HepG2 (cell line): ENCODE data around the gene FLT3LG. TPM values are rescaled to one million over a fixed set of nuclear protein-coding genes. Genes with fewer than 3 reads are reported as not detected.
A peak's percentile ranks its signal among the peaks of the same experiment; 100 is the strongest.

Experiments
- ATF4 ChIP-seq, 2 experiments: fragments of 450-650 bp in 1 of 2; sonication (generic) in 1 of 2; formaldehyde crosslinking; IDR thresholded peaks; 2 replicates each; pipeline versions ENCODE4 v1.5.0 to v1.8.0; 2020 to 2022; ENCODE audit warnings: mild to moderate bottlenecking in 1 of 2, missing genetic modification reagents in 1 of 2
- BCL3 ChIP-seq: sonication (generic); formaldehyde crosslinking; IDR thresholded peaks from 2 replicates; pipeline ENCODE4 v1.5.1; 2020; ENCODE audit warnings: mild to moderate bottlenecking, missing genetic modification reagents, moderate library complexity
- CEBPZ ChIP-seq: IDR thresholded peaks from 2 replicates; pipeline ENCODE4 v1.6.1; 2012; ENCODE audit warnings: low read length, improper control_type of control experiment
- HOXA9 ChIP-seq: sonication (generic); formaldehyde crosslinking; IDR thresholded peaks from 2 replicates; pipeline ENCODE4 v1.8.1; 2022; ENCODE audit warnings: missing genetic modification reagents, mild to moderate bottlenecking, moderate library complexity, borderline replicate concordance
- JUN ChIP-seq: sonication (generic); formaldehyde crosslinking; IDR thresholded peaks from 2 replicates; pipeline ENCODE4 v1.4.0; 2020; ENCODE audit warnings: mild to moderate bottlenecking, missing genetic modification reagents
- MTA1 ChIP-seq: sonication (generic); formaldehyde crosslinking; IDR thresholded peaks from 2 replicates; pipeline ENCODE4 v1.4.0; 2020; ENCODE audit warnings: missing genetic modification reagents, mild to moderate bottlenecking, borderline replicate concordance
- MZF1 ChIP-seq: sonication (generic); formaldehyde crosslinking; IDR thresholded peaks from 2 replicates; pipeline ENCODE4 v1.8.1; 2023; ENCODE audit warnings: mild to moderate bottlenecking, missing genetic modification reagents, borderline replicate concordance
- NFE2 ChIP-seq: sonication (generic); formaldehyde crosslinking; IDR thresholded peaks from 2 replicates; pipeline ENCODE4 v1.4.0; 2020; ENCODE audit warnings: missing genetic modification reagents
- PATZ1 ChIP-seq: sonication (generic); formaldehyde crosslinking; IDR thresholded peaks from 2 replicates; pipeline ENCODE4 v1.4.0; 2020; ENCODE audit warnings: missing genetic modification reagents
- SRF ChIP-seq: IDR thresholded peaks from 2 replicates; pipeline ENCODE4 v1.6.1; 2011; ENCODE audit warnings: mild to moderate bottlenecking, low read depth, low read length, moderate library complexity
- THAP11 ChIP-seq: IDR thresholded peaks from 2 replicates; pipeline ENCODE4 v1.6.1; 2016; ENCODE audit warnings: missing biosample characterization, missing genetic modification reagents
- ZNF142 ChIP-seq: sonication (generic); formaldehyde crosslinking; IDR thresholded peaks from 2 replicates; pipeline ENCODE4 v1.4.0; 2020; ENCODE audit warnings: missing genetic modification reagents
- ZNF292 ChIP-seq: sonication (generic); formaldehyde crosslinking; IDR thresholded peaks from 2 replicates; pipeline ENCODE4 v1.8.1; 2022; ENCODE audit warnings: mild to moderate bottlenecking, low read depth, missing genetic modification reagents, borderline replicate concordance
- ZNF501 ChIP-seq: sonication (generic); formaldehyde crosslinking; IDR thresholded peaks from 2 replicates; pipeline ENCODE4 v1.5.1; 2020; ENCODE audit warnings: mild to moderate bottlenecking, moderate library complexity, missing genetic modification reagents
- polyA plus RNA-seq, 8 experiments: library from polyadenylated mRNA; depleted of rRNA in 3 of 8; stranded (reverse) in 7 of 8; unstranded in 1 of 8; fragments of >200 nt; fragmentation: Illumina TruSeq in 4 of 8; extraction: Trizol in 4 of 8; gene quantifications; 2 replicates each; pipeline versions ENCODE4 v1.2.1 to v1.2.3, GENCODE V29; 2011 to 2016; ENCODE audit warnings: low read depth in 4 of 8, missing spikeins in 1 of 8, mixed read lengths in 1 of 8; ENCODE audit not compliant: insufficient read depth in 1 of 8
- total RNA-seq, 5 experiments: library from RNA; depleted of rRNA; stranded (reverse); fragments of >200 nt; fragmentation: Illumina TruSeq; extraction: Trizol; gene quantifications; 2 replicates each; pipeline ENCODE4 v1.2.3, GENCODE V29; 2016; ENCODE audit warnings: low read depth in 1 of 5

Gene FLT3LG
- total and polyA plus RNA-seq, 2 of the 13 experiments (the other 11 are each of a cell fraction or from before 2014, with no cell fraction given): 1.5 to 2.6 TPM

GRCh38 chr19:49475995-49476880 is 2.2 kb downstream of the FLT3LG start (continued):
- no peak for TF ChIP-seq NFE2 (CRISPR knock-in tag)
- no peak for TF ChIP-seq HOXA9 (CRISPR knock-in tag)
- no peak for TF ChIP-seq ZNF292
- TF ChIP-seq SRF: no peak
- no peak for TF ChIP-seq ATF4 (CRISPR knock-in tag; IDR thresholded peaks at IDR 0.05)
- no peak for TF ChIP-seq JUN (CRISPR knock-in tag)
- TF ChIP-seq ZNF142: no peak
- 0 out of 2 replicates have a peak, but pooled peaks have one; percentile 15 for TF ChIP-seq MTA1 (CRISPR knock-in tag)
- TF ChIP-seq CEBPZ: no peak
- TF ChIP-seq ZNF501 (CRISPR knock-in tag): 0 out of 2 replicates have a peak, but pooled peaks have one; percentile 35
- peak; percentile 40; the same call in 1 of the 2 replicates for TF ChIP-seq THAP11 (CRISPR knock-in tag)
- TF ChIP-seq MZF1: no peak
- no peak for TF ChIP-seq BCL3 (CRISPR knock-in tag)
- peak; percentile 31; the same call in 1 of the 2 replicates for TF ChIP-seq PATZ1 (CRISPR knock-in tag)
